Neural crest cell (in vitro differentiated cells): ENCODE measurements around the gene NCAPH2. TPM values are rescaled to one million over a fixed set of nuclear protein-coding genes. Genes with fewer than 3 reads are reported as not detected.

Source experiments
- DNase-seq: peaks from one replicate; pipeline ENCODE4 v3.0.0; 2021; ENCODE audit warnings: low read depth, mixed read lengths, low spot score
- H3K27ac Mint-ChIP-seq: one replicate; pipeline ENCODE4 v1.8.0; 2021; ENCODE audit warnings: mild to moderate bottlenecking, mixed read lengths; ENCODE audit not compliant: unreplicated experiment
- H3K27me3 Mint-ChIP-seq: 2 replicates; pipeline ENCODE4 v1.8.0; 2021; ENCODE audit warnings: low read depth, mild to moderate bottlenecking, mixed read lengths
- H3K36me3 Mint-ChIP-seq: 2 replicates; pipeline ENCODE4 v1.8.0; 2021; ENCODE audit warnings: low read depth, mild to moderate bottlenecking, mixed read lengths
- H3K4me1 Mint-ChIP-seq: 2 replicates; pipeline ENCODE4 v1.8.0; 2021; ENCODE audit warnings: mixed read lengths
- H3K4me3 Mint-ChIP-seq: one replicate; pipeline ENCODE4 v1.8.0; 2021; ENCODE audit warnings: mild to moderate bottlenecking, mixed read lengths
- H3K9me3 Mint-ChIP-seq: 2 replicates; pipeline ENCODE4 v1.8.0; 2021; ENCODE audit warnings: mixed read lengths
- CTCF ChIP-seq: fragments of 200-600 bp; sonication (generic); conservative IDR thresholded peaks from 2 replicates; pipeline ENCODE4 v1.5.0; 2021; ENCODE audit warnings: antibody characterized with exemption, mild to moderate bottlenecking
- total RNA-seq: library from RNA; stranded (reverse); gene quantifications from 2 replicates; pipeline ENCODE4 v1.2.1, GENCODE V29; 2021

The NCAPH2 gene
- total RNA-seq, 1 donor from 2014 or later, result 114 TPM

- no peak overlapping the region for H3K4me3 Mint-ChIP-seq
- no peak overlapping the region for H3K27ac Mint-ChIP-seq
- H3K36me3 Mint-ChIP-seq, result no peaks in the 10 kb centered on the region
- no peaks in the 10 kb centered on the region for H3K4me1 Mint-ChIP-seq
- H3K27me3 Mint-ChIP-seq, result peaks cover 4% of the 10 kb centered on the region
- no peak for TF ChIP-seq CTCF
- no peak for DNase-seq
- H3K9me3 Mint-ChIP-seq, result no peaks in the 10 kb centered on the region
Measured at GRCh38 chr22:50551160-50551752, 43.2 kb downstream of the NCAPH2 start.

GRCh38 chr22:50553310-50553709 is 45.3 kb downstream of the NCAPH2 start:
- no peak overlapping the region for H3K4me3 Mint-ChIP-seq
- DNase-seq, result no peak
- no peaks in the 10 kb centered on the region for H3K36me3 Mint-ChIP-seq
- no peaks in the 10 kb centered on the region for H3K4me1 Mint-ChIP-seq
- no peak overlapping the region for H3K27ac Mint-ChIP-seq
- H3K27me3 Mint-ChIP-seq, result peaks cover 9% of the 10 kb centered on the region
- no peak for TF ChIP-seq CTCF
- H3K9me3 Mint-ChIP-seq, result no peaks in the 10 kb centered on the region

GRCh38 chr22:50556703-50557102 is 48.7 kb downstream of the NCAPH2 start:
- DNase-seq, result no peak
- TF ChIP-seq CTCF, result no peak
- H3K4me3 Mint-ChIP-seq, result no peak overlapping the region
- peaks cover 35% of the 10 kb centered on the region for H3K27me3 Mint-ChIP-seq
- H3K27ac Mint-ChIP-seq, result no peak overlapping the region
- H3K36me3 Mint-ChIP-seq, result no peaks in the 10 kb centered on the region
- peaks cover 3% of the 10 kb centered on the region for H3K4me1 Mint-ChIP-seq
- H3K9me3 Mint-ChIP-seq, result no peaks in the 10 kb centered on the region

GRCh38 chr22:50560034-50560433 is 52.0 kb downstream of the NCAPH2 start:
- no peak overlapping the region for H3K27ac Mint-ChIP-seq
- H3K4me1 Mint-ChIP-seq, result peaks cover 16% of the 10 kb centered on the region
- H3K9me3 Mint-ChIP-seq, result no peaks in the 10 kb centered on the region
- H3K36me3 Mint-ChIP-seq, result no peaks in the 10 kb centered on the region
- no peak for DNase-seq
- TF ChIP-seq CTCF, result no peak
- peaks cover 51% of the 10 kb centered on the region for H3K27me3 Mint-ChIP-seq
- H3K4me3 Mint-ChIP-seq, result no peak overlapping the region

GRCh38 chr22:50561401-50562358 is 53.7 kb downstream of the NCAPH2 start:
- TF ChIP-seq CTCF, result no peak
- H3K4me3 Mint-ChIP-seq, result peak overlapping the region; percentile 67
- H3K9me3 Mint-ChIP-seq, result no peaks in the 10 kb centered on the region
- H3K27ac Mint-ChIP-seq, result no peak overlapping the region
- peaks cover 16% of the 10 kb centered on the region for H3K4me1 Mint-ChIP-seq
- no peak for DNase-seq
- peaks cover 46% of the 10 kb centered on the region for H3K27me3 Mint-ChIP-seq
- no peaks in the 10 kb centered on the region for H3K36me3 Mint-ChIP-seq
